Left lobe of liver (tissue), 1 donor: ENCODE results near the gene FBXW5. TPM values are rescaled to one million over a fixed set of nuclear protein-coding genes. Genes with fewer than 3 reads are reported as not detected.

Source experiments
- total RNA-seq: library from RNA; stranded (reverse); gene quantifications from one replicate; pipeline ENCODE4 v1.2.1, GENCODE V29; 2021
- donor health status: DM: no; HTN: yes; CAD: no.

Gene FBXW5
- total RNA-seq, 1 donor from 2014 or later = 112 TPM

Other genes with a start within 250 kb of the FBXW5 start
- 3.0 TPM for gene DIPK1B, start 232.2 kb downstream of the FBXW5 start, total RNA-seq
- 0.15 TPM for gene LCN10, start 201.8 kb downstream of the FBXW5 start, total RNA-seq
- not detected for gene LCN6, start 196.2 kb downstream of the FBXW5 start, total RNA-seq
- not detected for gene LCN8, start 186.5 kb downstream of the FBXW5 start, total RNA-seq
- gene LCN15, start 180.2 kb downstream of the FBXW5 start, total RNA-seq = not detected
- 55.1 TPM for gene TMEM141, start 153.4 kb downstream of the FBXW5 start, total RNA-seq
- gene CCDC183, start 148.4 kb downstream of the FBXW5 start, total RNA-seq = 0.75 TPM
- 18.4 TPM for gene RABL6, start 136.8 kb downstream of the FBXW5 start, total RNA-seq
- 4.1 TPM for gene AJM1, start 102.3 kb downstream of the FBXW5 start, total RNA-seq
- gene PHPT1, start 95.3 kb downstream of the FBXW5 start, total RNA-seq = 58.2 TPM
- 28.6 TPM for gene MAMDC4, start 92.4 kb downstream of the FBXW5 start, total RNA-seq
- gene EDF1, start 78.4 kb downstream of the FBXW5 start, total RNA-seq = 232 TPM
- gene TRAF2, start 58.2 kb downstream of the FBXW5 start, total RNA-seq = 7.4 TPM
- gene C8G, start 505 bp upstream of the FBXW5 start, total RNA-seq = 411 TPM
- 30.3 TPM for gene LCN12, start 7.5 kb upstream of the FBXW5 start, total RNA-seq
- gene PTGDS, start 32.8 kb upstream of the FBXW5 start, total RNA-seq = 5.2 TPM
- gene LCNL1, start 38.3 kb upstream of the FBXW5 start, total RNA-seq = not detected
- 27.3 TPM for gene PAXX, start 47.7 kb upstream of the FBXW5 start, total RNA-seq
- gene CLIC3, start 51.8 kb upstream of the FBXW5 start, total RNA-seq = not detected
- 61.2 TPM for gene ABCA2, start 83.5 kb upstream of the FBXW5 start, total RNA-seq
- gene FUT7, start 87.3 kb upstream of the FBXW5 start, total RNA-seq = 0.08 TPM
- gene NPDC1, start 101.4 kb upstream of the FBXW5 start, total RNA-seq = 16.6 TPM
- 1.7 TPM for gene ENTPD2, start 109.3 kb upstream of the FBXW5 start, total RNA-seq
- 0.15 TPM for gene SAPCD2, start 125.8 kb upstream of the FBXW5 start, total RNA-seq
- 1.8 TPM for gene UAP1L1, start 132.8 kb upstream of the FBXW5 start, total RNA-seq
- gene MAN1B1, start 142.2 kb upstream of the FBXW5 start, total RNA-seq = 27.4 TPM
- 87.0 TPM for gene DPP7, start 170.0 kb upstream of the FBXW5 start, total RNA-seq
- gene GRIN1, start 194.4 kb upstream of the FBXW5 start, total RNA-seq = not detected
- not detected for gene LRRC26, start 225.3 kb upstream of the FBXW5 start, total RNA-seq
- gene TMEM210, start 227.3 kb upstream of the FBXW5 start, total RNA-seq = not detected
- 35.5 TPM for gene ANAPC2, start 243.8 kb upstream of the FBXW5 start, total RNA-seq
- 29.4 TPM for gene SSNA1, start 243.9 kb upstream of the FBXW5 start, total RNA-seq